SJSA1 (cell line): ENCODE data around the gene PGGHG. TPM values are rescaled to one million over a fixed set of nuclear protein-coding genes. Genes with fewer than 3 reads are reported as not detected.

Experiments
- DNase-seq, 2 experiments: peaks; one replicate each; pipeline ENCODE4 v3.0.0-alpha.2; 2015 to 2020; ENCODE audit warnings: low spot score in 2 of 2, low read depth in 1 of 2
- H3K27ac ChIP-seq: fragments of 250-450 bp; sonication (Bioruptor Pico); 2 replicates; pipeline ENCODE4 v1.5.1; 2020; ENCODE audit warnings: mild to moderate bottlenecking, moderate library complexity
- H3K27me3 ChIP-seq: fragments of 250-450 bp; sonication (Bioruptor Pico); replicated peaks from 2 replicates; pipeline ENCODE4 v1.5.1; 2020; ENCODE audit warnings: mild to moderate bottlenecking, moderate library complexity
- H3K36me3 ChIP-seq: fragments of 250-450 bp; sonication (Bioruptor Pico); 2 replicates; pipeline ENCODE4 v1.5.1; 2020; ENCODE audit warnings: mild to moderate bottlenecking
- H3K4me1 ChIP-seq: fragments of 250-450 bp; sonication (Bioruptor Pico); replicated peaks from 2 replicates; pipeline ENCODE4 v1.6.1; 2021; ENCODE audit warnings: mild to moderate bottlenecking
- H3K4me3 ChIP-seq: fragments of 250-450 bp; sonication (Bioruptor Pico); 2 replicates; pipeline ENCODE4 v1.5.1; 2020; ENCODE audit warnings: mild to moderate bottlenecking
- H3K9me3 ChIP-seq: fragments of 250-450 bp; sonication (Bioruptor Pico); replicated peaks from 2 replicates; pipeline ENCODE4 v1.5.1; 2020; ENCODE audit warnings: mild to moderate bottlenecking
- total RNA-seq: library from RNA; depleted of rRNA; stranded (reverse); fragments of >200 nt; shearing (Covaris generic); gene quantifications from 2 replicates; pipeline ENCODE4 v1.2.3, GENCODE V29; 2014

PGGHG gene
- total RNA-seq, 1 experiment from 2014 or later: 4.6 TPM

DNA sequence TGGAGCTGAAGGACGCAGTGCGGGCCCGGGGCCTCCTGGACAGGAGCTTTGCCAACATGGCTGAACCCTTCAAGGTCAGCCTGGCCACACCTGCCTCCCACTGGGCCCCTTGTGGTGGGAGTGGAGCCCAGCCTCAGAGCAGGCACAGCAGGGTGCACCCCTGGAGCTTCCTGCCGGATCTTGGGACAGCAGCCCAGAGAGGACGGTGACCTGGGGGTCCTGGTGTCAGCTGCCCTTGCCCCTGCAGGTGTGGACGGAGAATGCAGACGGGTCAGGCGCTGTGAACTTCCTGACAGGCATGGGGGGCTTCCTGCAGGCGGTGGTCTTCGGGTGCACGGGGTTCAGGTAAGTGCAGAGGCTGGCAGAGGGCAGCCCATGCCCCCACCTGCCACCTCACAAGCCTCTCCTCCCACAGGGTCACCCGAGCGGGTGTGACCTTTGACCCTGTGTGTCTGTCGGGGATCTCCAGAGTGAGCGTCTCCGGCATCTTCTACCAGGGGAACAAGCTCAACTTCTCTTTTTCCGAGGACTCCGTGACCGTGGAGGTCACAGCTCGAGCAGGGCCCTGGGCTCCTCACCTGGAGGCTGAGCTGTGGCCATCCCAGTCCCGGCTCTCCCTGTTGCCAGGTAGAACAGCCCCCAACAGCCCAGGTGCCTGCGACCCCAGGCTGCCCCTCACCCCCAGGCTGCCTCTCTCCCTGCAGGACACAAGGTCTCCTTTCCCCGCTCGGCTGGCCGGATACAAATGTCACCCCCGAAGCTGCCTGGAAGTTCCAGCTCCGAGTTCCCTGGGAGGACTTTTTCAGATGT lies 5.1 kb downstream of the PGGHG start:
- no peak for DNase-seq
- Histone ChIP-seq H3K4me3 (no peak overlapping the region), H3K27me3 (no peaks in the 10 kb centered on the region), H3K4me1 (peaks cover 20% of the 10 kb centered on the region), H3K27ac (no peak overlapping the region), H3K36me3 (no peaks in the 10 kb centered on the region), H3K9me3 (no peaks in the 10 kb centered on the region)

- no peaks in the 10 kb centered on the region for H3K27me3 ChIP-seq
- H3K27ac ChIP-seq: no peak overlapping the region
- H3K9me3 ChIP-seq: no peaks in the 10 kb centered on the region
- no peak overlapping the region for H3K4me3 ChIP-seq
- H3K36me3 ChIP-seq: no peaks in the 10 kb centered on the region
- peaks cover 16% of the 10 kb centered on the region for H3K4me1 ChIP-seq
- no peak for DNase-seq
These were observed 5.9 kb downstream of the PGGHG start for GRCh38 chr11:294780-295179.

DNA sequence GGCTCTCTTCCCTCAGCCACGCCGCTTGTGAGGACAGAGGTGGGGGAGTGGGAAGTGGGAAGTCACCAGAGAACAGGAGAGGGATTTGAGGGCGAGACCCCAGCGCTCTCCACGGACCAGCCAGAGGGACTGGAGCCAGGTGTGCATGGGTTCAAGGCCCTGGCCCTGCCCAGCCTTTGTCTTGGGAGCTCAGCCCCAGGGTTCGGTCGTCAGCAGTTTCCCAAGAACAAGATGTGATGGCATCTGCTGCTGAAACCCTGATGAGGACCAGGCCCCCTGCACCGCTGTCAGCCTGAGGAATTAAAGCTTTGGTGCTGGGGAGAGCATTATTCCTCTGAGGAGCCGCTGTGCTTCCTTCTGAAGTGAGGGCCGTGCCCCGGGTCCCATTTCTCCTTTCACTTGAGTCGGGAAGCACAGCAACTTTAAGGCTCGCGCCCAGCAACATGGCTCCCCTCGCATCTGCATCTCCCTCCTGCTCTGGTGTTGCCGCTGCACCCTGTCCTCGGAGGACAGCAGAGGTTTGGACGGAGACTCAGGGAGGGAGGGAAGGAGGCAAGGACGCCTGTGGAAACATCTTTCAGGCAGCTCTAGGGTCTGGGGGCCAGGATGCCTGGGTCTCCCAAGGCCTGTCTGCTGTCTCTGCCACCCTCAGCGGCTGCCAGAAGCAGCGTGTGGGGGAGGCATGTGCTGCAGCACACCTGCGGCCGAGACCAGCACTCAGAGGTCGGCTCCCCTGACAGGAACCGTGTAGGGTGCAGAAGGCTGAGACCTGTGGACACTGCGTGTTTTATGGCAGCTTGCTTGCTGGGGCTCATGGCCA lies 6.6 kb downstream of the PGGHG start:
- peaks cover 15% of the 10 kb centered on the region for H3K4me1 ChIP-seq
- H3K4me3 ChIP-seq: no peak overlapping the region
- H3K27me3 ChIP-seq: no peaks in the 10 kb centered on the region
- H3K36me3 ChIP-seq: no peaks in the 10 kb centered on the region
- H3K9me3 ChIP-seq: no peaks in the 10 kb centered on the region
- no peak for DNase-seq
- H3K27ac ChIP-seq: no peak overlapping the region

GRCh38 chr11:296171-297050 lies 7.5 kb downstream of the PGGHG start:
- no peak overlapping the region for H3K27ac ChIP-seq

DNA sequence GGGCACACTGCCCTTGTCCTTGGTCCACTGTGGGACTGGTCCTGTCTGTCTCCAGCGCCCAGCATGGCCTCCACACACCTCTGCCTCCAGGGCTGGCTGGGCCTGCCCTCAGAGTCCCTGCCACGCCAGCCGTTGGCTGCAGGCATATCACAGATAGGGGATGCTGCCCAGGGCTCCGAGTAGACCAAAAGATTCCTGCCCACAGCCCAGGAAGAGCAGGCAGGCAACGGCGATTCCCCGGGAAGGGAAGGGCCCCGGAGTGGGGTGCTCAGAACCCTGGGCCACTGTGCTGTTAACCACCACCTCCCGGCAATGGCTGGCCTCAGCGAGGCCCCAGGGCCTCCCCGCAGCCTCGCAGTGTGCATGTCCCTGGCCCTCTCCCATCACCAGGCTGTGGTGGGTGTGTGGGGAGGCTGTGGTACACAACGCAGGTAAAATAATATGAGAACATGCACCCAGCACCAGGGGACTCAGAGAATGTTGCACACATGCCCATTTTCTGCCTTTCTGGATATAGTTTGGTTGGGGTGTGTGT lies 8.2 kb downstream of the PGGHG start:
- Histone ChIP-seq H3K27ac (no peak overlapping the region), H3K36me3 (no peaks in the 10 kb centered on the region), H3K27me3 (no peaks in the 10 kb centered on the region), H3K4me3 (no peak overlapping the region), H3K4me1 (peaks cover 15% of the 10 kb centered on the region), H3K9me3 (no peaks in the 10 kb centered on the region)
- DNase-seq: peak in 1 of 2 experiments; percentile 11

More at GRCh38 chr11:296171-297050, 7.5 kb downstream of the PGGHG start:
- Histone ChIP-seq H3K36me3 (no peaks in the 10 kb centered on the region), H3K4me3 (no peak overlapping the region), H3K9me3 (no peaks in the 10 kb centered on the region), H3K27me3 (no peaks in the 10 kb centered on the region), H3K4me1 (peaks cover 15% of the 10 kb centered on the region)
- no peak for DNase-seq

GRCh38 chr11:297586-298405 lies 8.9 kb downstream of the PGGHG start:
- Histone ChIP-seq H3K27ac (0 out of 2 replicates have a peak overlapping the region, but pooled peaks have one; percentile 26), H3K4me1 (peaks cover 15% of the 10 kb centered on the region), H3K9me3 (no peaks in the 10 kb centered on the region), H3K4me3 (no peak overlapping the region), H3K36me3 (no peaks in the 10 kb centered on the region), H3K27me3 (no peaks in the 10 kb centered on the region)
- peak; percentile 62 to 65 for DNase-seq

GRCh38 chr11:298406-299065 lies 9.6 kb downstream of the PGGHG start:
- H3K4me1 ChIP-seq: peaks cover 15% of the 10 kb centered on the region
- H3K36me3 ChIP-seq: no peaks in the 10 kb centered on the region

DNA sequence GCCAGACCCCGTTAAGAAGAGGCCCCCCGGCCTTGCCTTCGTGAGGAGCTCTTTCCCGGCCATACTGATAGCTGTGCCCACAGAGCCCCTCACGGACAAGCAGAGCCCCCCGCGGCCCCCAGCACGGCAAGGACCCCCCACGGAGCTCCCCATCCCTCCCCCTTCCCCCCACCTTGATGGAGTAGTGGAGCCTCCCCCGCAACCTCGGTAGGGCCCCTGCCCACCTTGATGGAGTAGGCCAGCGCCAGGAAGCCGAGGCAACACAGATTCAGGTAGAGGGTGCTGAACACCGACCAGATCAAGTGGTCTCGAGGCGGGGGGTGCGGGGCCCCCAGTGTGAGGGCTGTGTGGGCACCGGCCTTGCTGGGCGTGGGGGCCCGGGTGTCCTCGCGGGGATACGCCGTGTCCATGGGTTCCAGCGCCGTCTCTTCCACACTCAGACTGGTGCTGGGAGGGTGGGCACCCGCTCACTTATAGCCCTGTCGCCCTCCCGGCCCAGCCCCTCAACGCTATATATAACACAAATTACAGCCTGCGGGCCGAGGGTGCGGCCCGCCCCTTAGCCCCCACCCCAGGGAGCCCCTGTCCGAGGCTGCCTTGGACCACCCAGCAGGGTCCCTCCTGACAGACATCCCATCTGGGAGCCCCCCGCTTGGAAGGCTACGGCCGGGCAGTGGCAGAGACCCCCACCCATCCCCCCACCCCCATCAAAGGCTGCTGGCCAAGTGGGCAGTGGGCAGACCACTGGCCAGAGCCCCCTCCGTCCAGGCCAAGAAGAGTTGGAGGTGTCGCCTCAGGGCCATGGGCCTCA lies 10.4 kb downstream of the PGGHG start, which contains the start of gene IFITM5:
Gene IFITM5, minus strand, starts transcription at position 446 of the 811 bp plus-strand sequence. Its CDS starts 36 bp downstream, at position 410.
- no peaks in the 10 kb centered on the region for H3K27me3 ChIP-seq
- no peaks in the 10 kb centered on the region for H3K36me3 ChIP-seq
- no peak within 1 kb of the TSS for H3K27ac ChIP-seq
- no peak for DNase-seq
- H3K9me3 ChIP-seq: no peaks in the 10 kb centered on the region
- peaks cover 15% of the 10 kb centered on the region for H3K4me1 ChIP-seq
- no peak within 1 kb of the TSS for H3K4me3 ChIP-seq

More at GRCh38 chr11:298406-299065, 9.6 kb downstream of the PGGHG start:
- H3K9me3 ChIP-seq: no peaks in the 10 kb centered on the region
- DNase-seq: no peak
- no peak overlapping the region for H3K4me3 ChIP-seq
- no peak overlapping the region for H3K27ac ChIP-seq
- no peaks in the 10 kb centered on the region for H3K27me3 ChIP-seq

GRCh38 chr11:299951-300735 lies 11.2 kb downstream of the PGGHG start:
- Histone ChIP-seq H3K36me3 (no peaks in the 10 kb centered on the region), H3K27ac (no peak overlapping the region)
- peak in 1 of 2 experiments; percentile 10 for DNase-seq

GRCh38 chr11:303363-303762 lies 14.4 kb downstream of the PGGHG start:
- no peak overlapping the region for H3K4me3 ChIP-seq
- H3K9me3 ChIP-seq: no peaks in the 10 kb centered on the region
- H3K27ac ChIP-seq: no peak overlapping the region
- no peak for DNase-seq
- H3K4me1 ChIP-seq: peaks cover 2% of the 10 kb centered on the region
- H3K27me3 ChIP-seq: no peaks in the 10 kb centered on the region
- H3K36me3 ChIP-seq: no peaks in the 10 kb centered on the region

More at GRCh38 chr11:299951-300735, 11.2 kb downstream of the PGGHG start:
- Histone ChIP-seq H3K4me1 (peaks cover 15% of the 10 kb centered on the region), H3K27me3 (no peaks in the 10 kb centered on the region), H3K9me3 (no peaks in the 10 kb centered on the region), H3K4me3 (no peak overlapping the region)

- no peaks in the 10 kb centered on the region for H3K27me3 ChIP-seq
- no peaks in the 10 kb centered on the region for H3K9me3 ChIP-seq
- peaks cover 2% of the 10 kb centered on the region; the same call in 1 of the 2 replicates for H3K4me1 ChIP-seq
- DNase-seq: no peak
- no peak overlapping the region for H3K4me3 ChIP-seq
- H3K27ac ChIP-seq: no peak overlapping the region
- H3K36me3 ChIP-seq: no peaks in the 10 kb centered on the region
These were observed 15.2 kb downstream of the PGGHG start for GRCh38 chr11:304061-304506.
